Spleen (tissue), 7 donors: ENCODE measurements around the gene PRDX6.

ENCODE experiments used
- CTCF ChIP-seq, 11 experiments: fragments of 200-600 bp in 7 of 11; fragments of 450-650 bp in 4 of 11; sonication (generic) in 4 of 11; IDR thresholded peaks in 8 of 11; conservative IDR thresholded peaks in 3 of 11; 1 replicate in 7 of 11; 2 replicates in 4 of 11; pipeline versions ENCODE4 v1.4.0 to v1.8.0; 2016 to 2021; ENCODE audit warnings: antibody characterized with exemption in 11 of 11, inconsistent platforms in 4 of 11, mild to moderate bottlenecking in 1 of 11
- POLR2A ChIP-seq, 3 donors: fragments of 450-650 bp; IDR thresholded peaks; one replicate each; pipeline ENCODE4 v1.5.1; 2017; ENCODE audit warnings: antibody characterized with exemption in 3 of 3, mild to moderate bottlenecking in 1 of 3
- donor health status: DM: no; HTN: no; CAD: no; lungs with moderate emphysema.
- donor health status: DM: no; HTN: no; CAD: no.
- donor health status: DM: no; HTN: no; CAD: no.

- TF ChIP-seq POLR2A (IDR thresholded peaks at IDR 0.05), result no peak
- TF ChIP-seq CTCF (IDR thresholded peaks at IDR 0.05 in 8 of 11, conservative IDR thresholded peaks at IDR 0.05 in 3 of 11), result no peak
Observed at GRCh38 chr1:173525926-173526325, 48.8 kb downstream of the PRDX6 start.
